GM18867 (cell line): Measurements from ENCODE around the gene LGR6.

Source experiments
- ATAC-seq: cut with Tn5 transposase; IDR thresholded peaks from one replicate; pipeline ENCODE4 v1.9.1; 2021; ENCODE audit warnings: mild to moderate bottlenecking, moderate library complexity; ENCODE audit not compliant: unreplicated experiment

LGR6 gene

GRCh38 chr1:202215472-202216130 is 22.0 kb downstream of the LGR6 start:
- ATAC-seq, result no peak

- ATAC-seq, result no peak
Observed at GRCh38 chr1:202216691-202217090, 23.1 kb downstream of the LGR6 start.

DNA sequence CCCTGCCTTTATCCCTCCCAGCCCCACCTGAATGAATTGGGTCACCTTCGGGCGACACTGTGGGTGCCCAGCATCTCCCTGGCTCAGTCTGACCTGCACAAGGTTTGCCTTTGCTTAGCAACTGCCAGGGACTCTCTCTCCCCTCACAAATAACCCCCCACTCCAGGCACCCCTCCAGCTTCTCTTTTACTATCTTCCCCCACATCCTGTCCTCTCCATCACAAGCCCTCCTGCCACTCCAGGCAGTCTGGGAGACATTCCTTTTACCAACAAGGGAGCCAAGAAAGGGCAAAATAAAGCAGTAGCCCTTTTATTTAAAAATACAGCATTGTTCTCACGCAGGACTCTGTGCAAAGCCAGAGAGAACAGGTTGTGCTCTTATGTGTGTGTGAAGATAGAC is 23.9 kb downstream of the LGR6 start:
- no peak for ATAC-seq

DNA sequence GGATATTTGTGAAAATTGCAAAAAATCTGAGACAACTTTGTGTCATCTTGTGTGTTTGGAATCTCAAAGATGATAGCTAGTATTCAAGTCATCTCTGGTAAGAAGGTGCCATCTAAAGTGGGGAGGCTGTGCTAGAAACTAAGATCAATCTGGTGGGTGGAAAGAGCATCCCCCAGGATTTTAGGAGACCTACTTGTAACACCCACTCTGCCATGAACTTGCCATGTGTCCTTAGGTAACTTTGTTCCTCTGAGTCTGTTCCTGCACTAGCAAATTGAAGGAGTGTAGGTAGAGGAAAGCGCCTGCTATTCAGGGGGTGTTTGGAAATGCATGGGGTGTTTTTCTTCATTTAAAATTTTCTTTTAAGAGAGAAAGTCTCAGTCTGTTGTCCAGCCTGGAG is 24.4 kb downstream of the LGR6 start:
- ATAC-seq, result no peak

GRCh38 chr1:202220733-202221132 is 27.1 kb downstream of the LGR6 start:
- ATAC-seq, result no peak

DNA sequence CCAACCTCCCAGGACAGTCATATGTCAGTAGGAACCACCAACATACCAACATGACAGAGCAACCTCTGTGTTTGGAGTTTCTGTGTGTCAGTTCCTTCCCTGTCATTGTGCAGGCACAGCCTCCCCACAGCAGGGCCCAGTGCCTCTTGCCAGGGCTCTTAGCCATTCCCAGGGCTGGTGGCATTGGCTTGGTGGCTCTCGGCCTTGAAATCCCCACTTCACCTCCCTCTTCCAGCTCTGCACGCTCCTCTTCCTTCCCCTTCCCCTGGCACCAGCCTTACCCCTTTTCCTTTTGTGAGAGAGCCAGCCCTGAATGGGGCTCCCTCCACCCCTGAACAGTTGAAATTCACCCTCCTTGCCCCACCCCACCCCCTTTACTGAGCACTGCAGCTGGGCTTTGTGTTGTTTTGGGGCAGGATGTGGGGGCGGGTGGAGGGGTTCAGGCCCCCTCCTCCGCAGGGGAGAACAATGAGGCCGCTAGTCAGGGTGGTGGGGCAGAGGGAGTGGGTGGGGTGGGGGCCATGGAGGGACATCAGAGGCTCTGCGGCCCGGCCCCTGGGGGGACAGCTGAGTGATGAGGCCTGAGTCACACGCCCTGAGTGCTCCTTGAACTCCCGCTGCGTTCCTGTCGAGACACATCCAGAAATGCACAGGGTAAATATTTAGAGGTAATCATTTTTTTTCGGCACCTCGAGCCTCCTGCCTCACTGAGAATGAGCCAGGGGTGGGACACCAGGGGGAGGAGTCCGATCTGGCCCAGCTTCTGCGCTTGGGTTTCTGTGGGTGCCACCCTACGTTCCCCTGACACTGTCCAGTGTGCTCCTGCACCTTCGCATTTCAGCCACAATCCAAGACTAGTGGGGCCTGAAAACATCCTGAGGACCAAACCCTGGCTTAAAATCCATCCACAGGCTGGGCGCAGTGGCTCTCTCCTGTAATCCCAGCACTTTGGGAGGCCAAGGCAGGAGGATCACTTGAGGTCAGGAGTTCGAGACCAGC is 28.6 kb downstream of the LGR6 start:
- ATAC-seq, result no peak

DNA sequence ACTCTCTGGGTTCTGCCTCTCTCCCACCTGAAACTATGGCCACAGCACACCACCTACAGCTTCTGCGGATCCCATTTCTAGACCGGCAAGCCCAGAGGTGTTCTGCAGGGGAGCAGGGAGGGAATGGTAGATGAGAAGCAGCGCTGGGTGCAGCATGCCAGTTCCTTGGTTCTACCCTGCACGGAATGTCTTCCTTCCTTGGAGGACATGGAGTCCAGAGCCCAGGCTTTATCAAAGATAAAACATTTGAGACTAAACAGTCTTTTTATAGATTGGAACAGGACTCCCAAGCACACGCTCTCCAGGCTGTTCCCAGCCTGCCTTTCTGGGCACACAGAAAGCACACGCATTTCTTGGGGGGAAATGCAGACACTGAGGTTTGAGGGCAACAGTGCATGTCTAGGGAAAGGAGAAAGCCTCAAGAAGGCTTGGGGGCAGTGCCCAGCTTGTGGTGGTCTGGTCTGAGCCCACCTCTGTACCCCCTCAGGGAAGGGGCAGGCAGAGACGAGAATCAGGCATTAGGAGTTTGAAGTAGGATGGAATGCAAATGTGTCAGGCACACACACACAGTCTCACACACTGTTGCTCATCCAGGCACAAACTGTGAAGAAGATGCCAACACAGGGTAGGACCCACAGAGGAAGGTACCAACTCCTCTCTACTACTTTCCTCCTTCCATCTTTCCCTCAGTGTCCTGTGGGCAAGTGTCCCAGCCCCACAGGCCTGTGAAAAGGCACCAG is 29.7 kb downstream of the LGR6 start:
- ATAC-seq, result no peak

GRCh38 chr1:202224453-202224852 is 30.9 kb downstream of the LGR6 start:
- no peak for ATAC-seq

- no peak for ATAC-seq
Observed at GRCh38 chr1:202225131-202225530, 31.5 kb downstream of the LGR6 start.

DNA sequence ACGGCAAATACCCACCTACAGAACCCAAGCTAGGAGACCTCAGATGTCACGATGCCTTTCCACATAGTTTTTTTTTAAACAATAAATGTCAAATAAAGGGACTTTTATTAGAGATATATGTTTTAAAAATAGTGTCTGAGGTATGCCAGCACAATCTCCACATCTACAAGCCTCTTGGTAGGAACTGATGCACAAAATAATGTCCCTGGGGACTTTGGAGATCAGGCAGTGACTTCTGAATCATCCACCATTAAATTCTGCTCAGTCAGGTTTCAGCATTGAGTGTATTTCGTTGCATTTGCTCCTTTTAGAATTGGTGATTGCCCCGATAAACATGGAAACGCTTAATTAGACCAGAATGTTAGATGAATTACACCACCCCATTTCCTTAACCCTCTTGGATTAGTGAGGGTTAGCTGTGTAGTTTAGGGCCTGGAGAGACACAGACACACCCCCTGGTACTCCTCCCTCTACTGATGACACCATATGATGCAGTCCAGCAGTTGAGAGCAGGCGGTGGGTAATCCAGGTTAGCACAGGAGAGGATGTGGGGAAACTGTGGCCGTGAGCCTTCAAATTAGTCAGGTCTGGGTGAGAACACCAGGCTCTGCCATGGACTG is 33.6 kb downstream of the LGR6 start:
- no peak for ATAC-seq

- no peak for ATAC-seq
Observed at GRCh38 chr1:202227997-202228401, 34.4 kb downstream of the LGR6 start.

DNA sequence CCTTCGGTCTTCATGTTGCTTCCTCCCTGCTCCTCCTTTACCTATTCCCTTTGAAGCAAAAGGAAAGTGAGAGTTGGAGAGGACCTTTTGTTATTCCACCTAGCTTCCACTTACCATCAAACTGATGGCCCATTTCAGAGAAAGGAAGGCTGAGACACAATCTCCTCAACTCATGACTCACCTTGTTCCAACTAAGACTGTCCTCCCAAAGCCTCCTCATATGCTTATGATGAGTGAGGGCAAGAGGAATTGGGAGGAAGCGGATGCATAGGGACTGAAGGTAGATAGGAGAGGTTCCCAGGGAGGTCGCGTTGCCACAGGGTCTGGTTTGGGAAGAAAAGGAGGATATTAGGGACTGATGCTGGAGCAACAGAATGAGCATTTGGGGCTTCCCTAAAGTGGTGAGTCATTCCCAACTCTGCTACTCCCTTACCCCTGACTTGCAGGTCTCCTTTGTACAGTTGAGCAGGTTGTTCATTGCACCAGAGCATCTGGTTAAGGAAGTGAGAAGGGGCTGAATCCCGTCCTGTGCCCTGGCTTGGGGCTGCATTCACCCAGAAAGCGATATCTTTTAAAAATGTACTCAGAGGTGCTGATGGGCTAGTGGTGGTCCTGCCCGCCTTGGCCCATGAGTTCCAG is 35.0 kb downstream of the LGR6 start:
- no peak for ATAC-seq

- no peak for ATAC-seq
Observed at GRCh38 chr1:202229376-202229775, 35.8 kb downstream of the LGR6 start.

DNA sequence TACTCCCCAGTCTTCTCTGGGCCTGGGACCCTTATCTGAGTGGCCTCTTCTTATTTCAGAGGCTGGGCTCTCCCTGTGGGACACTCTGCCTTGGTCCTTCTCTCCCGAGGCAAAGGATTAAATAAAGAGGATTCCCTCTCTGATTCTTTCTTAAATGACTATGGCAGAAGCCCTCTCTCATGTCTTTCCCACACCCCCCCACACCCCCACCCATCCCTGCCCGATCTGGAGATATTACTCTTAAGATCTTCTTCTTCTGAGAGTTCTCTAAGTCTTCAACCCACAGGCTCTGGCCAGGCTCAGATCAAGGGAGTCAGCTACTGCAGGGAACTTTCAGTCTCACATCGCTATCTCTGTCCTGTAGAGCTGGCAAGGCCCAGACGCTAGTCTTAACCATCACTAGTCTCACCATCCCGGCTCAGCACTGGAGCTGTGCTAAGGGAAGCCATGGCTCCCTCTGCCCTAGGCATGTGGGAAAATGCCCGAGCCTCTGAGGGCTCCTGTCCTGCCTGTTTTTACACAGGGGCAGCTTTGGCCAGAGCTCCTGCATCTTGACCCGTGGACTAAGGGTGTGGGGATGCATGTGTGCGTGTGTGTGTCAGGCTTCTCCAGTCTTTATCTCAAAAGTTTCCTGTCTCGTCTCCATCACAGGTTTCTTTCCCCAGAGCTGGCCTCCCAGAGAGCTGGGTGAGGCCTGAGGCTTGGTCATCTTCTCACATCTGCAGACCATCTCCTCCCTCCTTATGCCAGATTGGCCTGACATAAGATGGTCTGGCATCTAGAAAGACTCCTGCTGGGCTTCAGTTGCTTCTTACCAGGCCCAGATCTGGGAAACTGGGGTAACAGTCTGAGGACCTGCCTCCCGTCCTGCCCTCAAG is 36.7 kb downstream of the LGR6 start:
- no peak for ATAC-seq

DNA sequence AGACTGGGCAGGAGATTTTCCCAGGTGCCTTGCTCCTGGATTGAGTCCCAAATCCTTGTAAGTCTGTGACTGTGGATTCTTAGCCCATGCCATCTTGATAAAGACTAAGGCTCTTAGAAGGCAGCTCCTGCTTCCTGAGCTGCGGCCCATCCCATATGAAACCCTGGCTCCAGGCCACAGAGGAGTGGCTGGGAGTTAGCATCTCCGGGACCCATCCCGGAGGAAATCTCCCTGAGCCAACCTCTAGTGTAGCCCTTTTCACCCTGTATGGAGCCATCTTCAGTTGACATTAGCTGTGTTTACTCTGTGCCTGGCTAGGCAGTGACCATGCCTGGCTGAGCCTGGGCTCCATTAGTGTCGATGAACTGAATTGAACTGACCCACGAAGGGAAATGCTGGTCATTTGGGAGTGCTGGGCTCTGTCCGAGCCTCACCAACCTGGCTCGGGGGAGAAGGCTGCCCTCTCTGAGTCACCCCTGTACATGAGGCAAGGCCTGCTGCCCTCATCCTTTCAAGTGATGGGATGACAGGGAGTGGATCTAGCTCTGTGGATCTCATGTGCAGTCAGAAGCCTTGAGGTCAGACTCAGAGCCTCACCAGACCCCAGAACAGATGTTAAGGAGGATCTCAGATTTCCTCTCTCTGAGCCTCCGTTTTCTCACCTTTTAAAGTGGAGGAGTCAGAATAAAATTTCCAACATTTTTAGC is 37.5 kb downstream of the LGR6 start:
- no peak for ATAC-seq

DNA sequence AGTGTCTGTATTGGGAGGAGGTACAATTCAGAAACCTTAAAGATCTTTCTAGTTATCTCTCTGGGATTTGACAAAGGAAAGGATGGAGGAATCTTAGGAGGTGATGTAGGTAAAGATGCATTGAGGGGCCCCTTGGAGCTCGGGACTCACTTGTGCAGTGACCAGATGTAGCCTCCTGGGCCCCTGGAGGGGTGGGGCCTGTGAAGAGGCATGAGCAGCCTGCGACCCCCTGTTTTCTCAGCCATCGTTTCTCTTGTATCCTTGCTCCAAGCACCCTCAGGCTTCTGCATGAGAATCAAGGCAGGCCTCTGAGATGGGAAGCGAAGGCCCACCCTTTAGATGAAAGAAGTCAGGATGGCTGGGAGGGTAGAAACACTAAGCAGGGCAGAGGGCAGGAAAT is 39.6 kb downstream of the LGR6 start:
- no peak for ATAC-seq

DNA sequence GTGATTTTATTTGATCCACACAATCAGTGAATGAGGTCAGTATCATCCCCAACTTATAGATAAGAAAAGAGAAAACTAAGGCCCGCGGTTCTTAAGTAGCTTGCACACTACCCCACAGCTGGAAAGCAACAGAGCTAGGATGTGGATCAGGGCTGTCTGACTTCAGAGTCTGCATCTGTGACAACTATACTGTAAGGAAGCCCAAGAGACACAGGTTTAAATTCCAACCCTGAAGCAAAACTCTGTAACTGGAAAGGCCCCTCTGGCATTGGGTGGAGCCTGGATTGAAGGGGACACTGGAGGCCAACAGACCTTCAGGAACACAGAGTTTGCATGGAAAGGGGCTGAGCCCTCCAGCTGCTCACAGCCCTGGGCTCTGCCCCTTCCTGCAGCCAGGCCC is 40.2 kb downstream of the LGR6 start:
- ATAC-seq, result no peak

DNA sequence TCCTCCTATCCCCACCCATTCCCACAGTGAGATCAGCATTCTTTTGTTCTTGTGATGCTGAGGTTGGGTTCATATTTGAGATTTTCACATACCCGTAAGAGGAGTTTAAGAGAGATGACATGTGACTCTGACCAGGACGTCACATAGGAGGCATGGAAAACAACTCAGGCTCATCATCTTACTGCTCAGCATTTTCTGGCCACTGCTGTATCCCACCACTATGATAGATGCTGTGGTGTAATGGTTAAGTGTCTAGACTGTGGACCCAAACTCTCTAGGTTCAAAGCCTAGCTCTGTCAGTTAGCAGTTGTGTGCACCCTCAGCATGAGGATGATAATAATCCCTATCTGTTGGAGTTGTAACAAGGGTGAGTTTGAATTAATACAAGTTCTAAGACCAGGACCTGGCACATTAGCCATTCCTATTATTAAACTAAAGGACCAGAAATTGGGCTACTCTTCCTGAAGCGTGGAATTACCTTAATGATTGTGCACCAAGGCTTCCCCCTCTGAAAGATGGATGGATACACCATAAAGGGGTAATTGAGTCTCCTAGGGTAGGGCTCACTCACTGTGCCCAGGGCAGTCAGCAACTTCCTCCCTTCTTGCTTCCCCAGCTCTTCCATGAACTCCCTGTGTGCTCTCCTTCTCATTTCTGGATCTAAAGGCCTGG is 40.9 kb downstream of the LGR6 start:
- ATAC-seq, result no peak
